SU-DHL-6 (cell line): ENCODE measurements around the gene CPE.

Experiments
- H2AFZ ChIP-seq: fragments of 200-600 bp; sonication (generic); 2 replicates; pipeline ENCODE4 v1.6.1; 2014; ENCODE audit warnings: low read depth, mild to moderate bottlenecking, moderate library complexity, mixed read lengths, antibody characterized with exemption, low read length; ENCODE audit not compliant: severe bottlenecking
- H3F3A ChIP-seq: fragments of 200-600 bp; shearing (Covaris generic); 2 replicates; pipeline ENCODE4 v1.6.0; 2016; ENCODE audit warnings: antibody characterized with exemption, mild to moderate bottlenecking; ENCODE audit not compliant: insufficient read depth
- H3K27ac ChIP-seq: fragments of 200-600 bp; sonication (generic); 2 replicates; pipeline ENCODE4 v1.5.1; 2016; ENCODE audit warnings: low read depth, mild to moderate bottlenecking, low read length, moderate library complexity, mixed read lengths
- H3K27me3 ChIP-seq: fragments of 200-600 bp; sonication (generic), shearing (Covaris generic); 2 replicates; pipeline ENCODE4 v1.6.0; 2014; ENCODE audit warnings: mild to moderate bottlenecking, low read length
- H3K36me3 ChIP-seq: fragments of 200-600 bp; sonication (generic); 2 replicates; pipeline ENCODE4 v1.6.1; 2014; ENCODE audit warnings: mild to moderate bottlenecking, low read length, mixed read lengths
- H3K4me2 ChIP-seq: fragments of 300-600, 200-600 bp; shearing (Covaris generic), sonication (generic); 2 replicates; pipeline ENCODE4 v1.6.0; 2014; ENCODE audit warnings: low read length, low read depth, mild to moderate bottlenecking; ENCODE audit not compliant: poor library complexity, severe bottlenecking
- H3K4me3 ChIP-seq: fragments of 200-600 bp; sonication (generic); 2 replicates; pipeline ENCODE4 v1.5.1; 2014; ENCODE audit warnings: antibody characterized with exemption, low read length, mild to moderate bottlenecking, mixed read lengths; ENCODE audit not compliant: insufficient read depth, poor library complexity, severe bottlenecking
- H3K79me2 ChIP-seq: fragments of 200-600 bp; sonication (generic); 2 replicates; pipeline ENCODE4 v1.6.1; 2014; ENCODE audit warnings: mild to moderate bottlenecking, low read length, moderate library complexity; ENCODE audit not compliant: insufficient read depth
- H3K9ac ChIP-seq: fragments of 200-600 bp; sonication (generic); 2 replicates; pipeline ENCODE4 v1.7.0; 2014; ENCODE audit warnings: mild to moderate bottlenecking, low read length
- H3K9me2 ChIP-seq: fragments of 200-600 bp; sonication (generic); replicated peaks from 2 replicates; pipeline ENCODE4 v1.6.1; 2014; ENCODE audit warnings: low read length; ENCODE audit not compliant: insufficient read depth
- H3K9me3 ChIP-seq: fragments of 200-600 bp; sonication (generic); 2 replicates; pipeline ENCODE4 v1.6.1; 2014; ENCODE audit warnings: low read length, mixed read lengths; ENCODE audit not compliant: insufficient read depth
- H4K20me1 ChIP-seq: fragments of 200-600 bp; sonication (generic); 2 replicates; pipeline ENCODE4 v1.6.1; 2014; ENCODE audit warnings: low read depth, mild to moderate bottlenecking, antibody characterized with exemption, low read length, moderate library complexity, mixed read lengths
- CTCF ChIP-seq: fragments of 200-600 bp; sonication (generic); IDR thresholded peaks from one replicate; pipeline ENCODE4 v1.5.1; 2017; ENCODE audit warnings: antibody characterized with exemption, mild to moderate bottlenecking, low read length, moderate library complexity; ENCODE audit not compliant: insufficient read depth, poor library complexity, severe bottlenecking
- EZH2phosphoT487 ChIP-seq: fragments of 200-600 bp; sonication (generic), shearing (Covaris generic); conservative IDR thresholded peaks from 2 replicates; pipeline ENCODE4 v1.6.1; 2018; ENCODE audit warnings: mild to moderate bottlenecking, antibody characterized with exemption, low read length, moderate library complexity, mixed read lengths

Gene CPE

GRCh38 chr4:165403637-165404036 is 24.8 kb downstream of the CPE start:
- TF ChIP-seq CTCF = no peak
- no peak for TF ChIP-seq EZH2phosphoT487
- Histone ChIP-seq H3K9ac (no peak overlapping the region), H3F3A (no peaks in the 10 kb centered on the region), H2AFZ (no peak overlapping the region), H3K36me3 (no peaks in the 10 kb centered on the region), H3K27ac (no peak overlapping the region), H3K79me2 (no peaks in the 10 kb centered on the region), H3K9me2 (no peaks in the 10 kb centered on the region; the same call in 1 of the 2 replicates), H3K4me2 (no peak overlapping the region), H3K27me3 (no peaks in the 10 kb centered on the region), H4K20me1 (no peaks in the 10 kb centered on the region), H3K9me3 (no peaks in the 10 kb centered on the region), H3K4me3 (no peak overlapping the region)

GRCh38 chr4:165404080-165404479 is 25.3 kb downstream of the CPE start:
- H3K9me3 ChIP-seq = no peaks in the 10 kb centered on the region
- H3K4me3 ChIP-seq = no peak overlapping the region
- H4K20me1 ChIP-seq = no peaks in the 10 kb centered on the region
- TF ChIP-seq CTCF (no peak), EZH2phosphoT487 (no peak)
- H3K27me3 ChIP-seq = no peaks in the 10 kb centered on the region
- no peak overlapping the region for H2AFZ ChIP-seq
- no peak overlapping the region for H3K27ac ChIP-seq
- H3K9ac ChIP-seq = no peak overlapping the region
- no peaks in the 10 kb centered on the region for H3F3A ChIP-seq
- no peaks in the 10 kb centered on the region for H3K79me2 ChIP-seq
- H3K9me2 ChIP-seq = no peaks in the 10 kb centered on the region; the same call in 1 of the 2 replicates
- H3K36me3 ChIP-seq = no peaks in the 10 kb centered on the region
- H3K4me2 ChIP-seq = no peak overlapping the region

- no peaks in the 10 kb centered on the region for H3K9me3 ChIP-seq
- no peaks in the 10 kb centered on the region for H3K36me3 ChIP-seq
- H3K4me2 ChIP-seq = no peak overlapping the region
- no peaks in the 10 kb centered on the region for H4K20me1 ChIP-seq
- no peaks in the 10 kb centered on the region for H3K79me2 ChIP-seq
- H3K9me2 ChIP-seq = no peaks in the 10 kb centered on the region; the same call in 1 of the 2 replicates
- H3K27me3 ChIP-seq = no peaks in the 10 kb centered on the region
- TF ChIP-seq CTCF (no peak), EZH2phosphoT487 (no peak)
- no peak overlapping the region for H3K9ac ChIP-seq
- no peak overlapping the region for H3K27ac ChIP-seq
- H2AFZ ChIP-seq = no peak overlapping the region
- no peaks in the 10 kb centered on the region for H3F3A ChIP-seq
- no peak overlapping the region for H3K4me3 ChIP-seq
These were observed 25.9 kb downstream of the CPE start for GRCh38 chr4:165404696-165405095.

GRCh38 chr4:165410214-165410613 is 31.4 kb downstream of the CPE start:
- Histone ChIP-seq H3K9me3 (no peaks in the 10 kb centered on the region), H3K4me2 (no peak overlapping the region), H3K9me2 (no peaks in the 10 kb centered on the region), H2AFZ (no peak overlapping the region), H4K20me1 (no peaks in the 10 kb centered on the region), H3K4me3 (no peak overlapping the region), H3F3A (no peaks in the 10 kb centered on the region), H3K27ac (no peak overlapping the region), H3K9ac (no peak overlapping the region), H3K79me2 (no peaks in the 10 kb centered on the region), H3K36me3 (no peaks in the 10 kb centered on the region), H3K27me3 (0 out of 2 replicates have a peak, but pooled peaks cover 3% of the 10 kb centered on the region)
- TF ChIP-seq CTCF = no peak
- no peak for TF ChIP-seq EZH2phosphoT487
